ENCODE data around the gene RNF8. TPM values are rescaled to one million over a fixed set of nuclear protein-coding genes. Genes with fewer than 3 reads are reported as not detected.

The RNF8 gene
- total RNA-seq, 1 donor from 2014 or later, result 33.3 TPM

GRCh38 chr6:37407948-37408347 is 54.2 kb downstream of the RNF8 start:
- Mint-ChIP-seq H3K36me3 (ENCODE audit: low read depth) (no peaks in the 10 kb centered on the region), H3K9me3 (no peaks in the 10 kb centered on the region), H3K4me1 (no peaks in the 10 kb centered on the region), H3K4me3 (no peak overlapping the region), H3K27me3 (ENCODE audit: low read depth) (peaks cover 13% of the 10 kb centered on the region), H3K27ac (ENCODE audit: unreplicated experiment) (no peak overlapping the region)
- no peak for DNase-seq (ENCODE audit: low read depth, low spot score)
- TF ChIP-seq, protein P1, sequence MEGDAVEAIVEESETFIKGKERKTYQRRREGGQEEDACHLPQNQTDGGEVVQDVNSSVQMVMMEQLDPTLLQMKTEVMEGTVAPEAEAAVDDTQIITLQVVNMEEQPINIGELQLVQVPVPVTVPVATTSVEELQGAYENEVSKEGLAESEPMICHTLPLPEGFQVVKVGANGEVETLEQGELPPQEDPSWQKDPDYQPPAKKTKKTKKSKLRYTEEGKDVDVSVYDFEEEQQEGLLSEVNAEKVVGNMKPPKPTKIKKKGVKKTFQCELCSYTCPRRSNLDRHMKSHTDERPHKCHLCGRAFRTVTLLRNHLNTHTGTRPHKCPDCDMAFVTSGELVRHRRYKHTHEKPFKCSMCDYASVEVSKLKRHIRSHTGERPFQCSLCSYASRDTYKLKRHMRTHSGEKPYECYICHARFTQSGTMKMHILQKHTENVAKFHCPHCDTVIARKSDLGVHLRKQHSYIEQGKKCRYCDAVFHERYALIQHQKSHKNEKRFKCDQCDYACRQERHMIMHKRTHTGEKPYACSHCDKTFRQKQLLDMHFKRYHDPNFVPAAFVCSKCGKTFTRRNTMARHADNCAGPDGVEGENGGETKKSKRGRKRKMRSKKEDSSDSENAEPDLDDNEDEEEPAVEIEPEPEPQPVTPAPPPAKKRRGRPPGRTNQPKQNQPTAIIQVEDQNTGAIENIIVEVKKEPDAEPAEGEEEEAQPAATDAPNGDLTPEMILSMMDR (conservative IDR thresholded peaks at IDR 0.05), result no peak

DNA sequence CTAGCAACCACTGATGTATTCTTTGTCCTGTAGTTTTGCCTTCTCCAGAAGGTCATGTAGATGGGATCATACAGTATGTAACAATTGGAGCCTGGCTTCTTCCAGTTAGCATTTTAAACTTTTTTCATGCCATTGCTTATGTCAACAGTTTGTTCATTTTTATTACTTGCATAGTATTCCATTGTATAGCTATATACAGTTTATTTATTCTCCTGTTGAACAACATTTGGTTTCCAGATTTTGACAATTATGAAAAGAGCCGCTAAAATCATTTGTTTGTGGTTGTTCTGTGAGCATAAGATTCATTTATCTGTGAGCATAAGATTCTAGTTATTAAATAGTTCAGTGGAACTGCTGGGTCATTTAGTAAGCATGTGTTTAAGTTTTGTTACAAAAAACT is 55.7 kb downstream of the RNF8 start:
- Mint-ChIP-seq H3K36me3 (ENCODE audit: low read depth) (no peaks in the 10 kb centered on the region), H3K27ac (ENCODE audit: unreplicated experiment) (no peak overlapping the region), H3K27me3 (ENCODE audit: low read depth) (peaks cover 13% of the 10 kb centered on the region), H3K9me3 (no peaks in the 10 kb centered on the region), H3K4me1 (no peaks in the 10 kb centered on the region), H3K4me3 (no peak overlapping the region)
- TF ChIP-seq, protein P1 (conservative IDR thresholded peaks at IDR 0.05), result no peak
- DNase-seq (ENCODE audit: low read depth, low spot score), result no peak

DNA sequence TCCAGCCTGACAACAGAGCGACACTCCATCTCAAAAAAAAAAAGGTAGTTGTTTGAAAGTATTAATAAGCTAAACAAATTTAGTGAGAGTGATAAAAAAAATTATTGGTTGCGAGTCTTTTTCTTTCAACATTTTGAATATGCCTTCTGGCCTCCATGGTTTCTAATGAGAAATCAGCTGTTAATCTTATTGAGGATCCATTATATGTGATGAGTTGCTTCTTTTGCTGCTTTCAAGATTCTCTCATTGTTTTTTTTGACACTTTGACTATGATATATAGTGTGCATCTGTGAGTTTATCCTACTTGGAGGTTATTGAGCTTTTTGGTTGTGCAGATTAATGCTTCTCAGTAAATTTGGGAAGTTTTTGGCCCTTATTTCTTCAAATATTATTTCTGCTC is 63.6 kb downstream of the RNF8 start:
- H3K27me3 Mint-ChIP-seq (ENCODE audit: low read depth), result no peaks in the 10 kb centered on the region
- no peaks in the 10 kb centered on the region for H3K4me1 Mint-ChIP-seq
- no peaks in the 10 kb centered on the region for H3K36me3 Mint-ChIP-seq (ENCODE audit: low read depth)
- TF ChIP-seq, protein P1 (conservative IDR thresholded peaks at IDR 0.05), result no peak
- no peak for DNase-seq (ENCODE audit: low read depth, low spot score)
- H3K4me3 Mint-ChIP-seq, result no peak overlapping the region
- H3K9me3 Mint-ChIP-seq, result peaks cover 9% of the 10 kb centered on the region
- H3K27ac Mint-ChIP-seq (ENCODE audit: unreplicated experiment), result no peak overlapping the region

DNA sequence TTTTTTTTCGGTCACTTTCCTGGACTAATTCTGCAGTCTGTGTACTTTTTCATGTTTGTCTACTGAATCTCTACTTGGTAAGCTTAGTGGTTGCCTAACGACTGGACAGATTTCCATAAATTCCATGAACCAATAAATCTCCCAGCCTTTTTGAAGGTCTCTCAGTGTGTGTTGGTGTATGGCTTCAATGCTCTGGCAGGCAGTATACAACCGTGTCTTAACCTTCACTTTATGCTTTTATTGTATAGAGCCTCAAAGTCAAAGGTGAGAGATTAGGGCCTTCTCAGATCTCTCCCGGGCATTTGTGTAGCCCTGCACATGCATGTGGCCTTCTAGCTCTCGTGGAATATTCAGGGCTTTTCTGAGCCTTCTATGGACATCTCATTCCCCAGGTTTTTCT is 64.9 kb downstream of the RNF8 start:
- no peak for DNase-seq (ENCODE audit: low read depth, low spot score)
- H3K27me3 Mint-ChIP-seq (ENCODE audit: low read depth), result no peaks in the 10 kb centered on the region
- H3K27ac Mint-ChIP-seq (ENCODE audit: unreplicated experiment), result no peak overlapping the region
- no peaks in the 10 kb centered on the region for H3K36me3 Mint-ChIP-seq (ENCODE audit: low read depth)
- H3K4me1 Mint-ChIP-seq, result no peaks in the 10 kb centered on the region
- H3K4me3 Mint-ChIP-seq, result no peak overlapping the region
- peaks cover 9% of the 10 kb centered on the region for H3K9me3 Mint-ChIP-seq
- TF ChIP-seq, protein P1 (conservative IDR thresholded peaks at IDR 0.05), result no peak

- peaks cover 6% of the 10 kb centered on the region for H3K9me3 Mint-ChIP-seq
- no peak overlapping the region for H3K4me3 Mint-ChIP-seq
- H3K27ac Mint-ChIP-seq (ENCODE audit: unreplicated experiment), result no peak overlapping the region
- TF ChIP-seq, protein P1 (conservative IDR thresholded peaks at IDR 0.05), result no peak
- peaks cover 34% of the 10 kb centered on the region for H3K27me3 Mint-ChIP-seq (ENCODE audit: low read depth)
- H3K36me3 Mint-ChIP-seq (ENCODE audit: low read depth), result peaks cover 3% of the 10 kb centered on the region
- DNase-seq (ENCODE audit: low read depth, low spot score), result no peak
- H3K4me1 Mint-ChIP-seq, result no peaks in the 10 kb centered on the region
These were observed 72.5 kb downstream of the RNF8 start for GRCh38 chr6:37426058-37426944.

Data from neural crest cell (in vitro differentiated cells).